ENCODE results near the gene RCE1.

- TF ChIP-seq, protein P1, sequence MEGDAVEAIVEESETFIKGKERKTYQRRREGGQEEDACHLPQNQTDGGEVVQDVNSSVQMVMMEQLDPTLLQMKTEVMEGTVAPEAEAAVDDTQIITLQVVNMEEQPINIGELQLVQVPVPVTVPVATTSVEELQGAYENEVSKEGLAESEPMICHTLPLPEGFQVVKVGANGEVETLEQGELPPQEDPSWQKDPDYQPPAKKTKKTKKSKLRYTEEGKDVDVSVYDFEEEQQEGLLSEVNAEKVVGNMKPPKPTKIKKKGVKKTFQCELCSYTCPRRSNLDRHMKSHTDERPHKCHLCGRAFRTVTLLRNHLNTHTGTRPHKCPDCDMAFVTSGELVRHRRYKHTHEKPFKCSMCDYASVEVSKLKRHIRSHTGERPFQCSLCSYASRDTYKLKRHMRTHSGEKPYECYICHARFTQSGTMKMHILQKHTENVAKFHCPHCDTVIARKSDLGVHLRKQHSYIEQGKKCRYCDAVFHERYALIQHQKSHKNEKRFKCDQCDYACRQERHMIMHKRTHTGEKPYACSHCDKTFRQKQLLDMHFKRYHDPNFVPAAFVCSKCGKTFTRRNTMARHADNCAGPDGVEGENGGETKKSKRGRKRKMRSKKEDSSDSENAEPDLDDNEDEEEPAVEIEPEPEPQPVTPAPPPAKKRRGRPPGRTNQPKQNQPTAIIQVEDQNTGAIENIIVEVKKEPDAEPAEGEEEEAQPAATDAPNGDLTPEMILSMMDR (conservative IDR thresholded peaks at IDR 0.05 in 1 of 2, IDR thresholded peaks at IDR 0.05 in 1 of 2; ENCODE audit: extremely low read depth in 1 of 2, insufficient read depth in 1 of 2, low read depth in 1 of 2, low read length in 2 of 2): no peak
- no peak for TF ChIP-seq EZH2 (IDR thresholded peaks at IDR 0.05; ENCODE audit: borderline replicate concordance, low read length)
Measured at GRCh38 chr11:66847461-66848232, 4.4 kb downstream of the RCE1 start.

All from mammary epithelial cell (primary cell).